NB4 (cell line): ENCODE results near the gene JPH3.

Source experiments
- DNase-seq: peaks from one replicate; pipeline ENCODE4 v3.0.0; 2010; ENCODE audit warnings: low read depth
- H3K4me3 ChIP-seq: one replicate; pipeline ENCODE4 v1.5.1; 2011; ENCODE audit warnings: mild to moderate bottlenecking, low read depth, low read length, moderate library complexity
- MYC ChIP-seq: IDR thresholded peaks from 2 replicates; pipeline ENCODE4 v1.6.1; 2011; ENCODE audit warnings: low read depth, low read length
- POLR2A ChIP-seq: IDR thresholded peaks from 2 replicates; pipeline ENCODE4 v1.6.1; 2011; ENCODE audit warnings: mild to moderate bottlenecking; ENCODE audit not compliant: insufficient read length; ENCODE audit errors: extremely low read depth
- TF ChIP-seq, protein P1 (sequence below): IDR thresholded peaks from 2 replicates; pipeline ENCODE4 v1.6.1; 2011; ENCODE audit warnings: low read depth, low read length
- TF ChIP-seq, protein P2 (sequence below): IDR thresholded peaks from one replicate; pipeline ENCODE4 v1.5.1; 2012; ENCODE audit warnings: low read depth, low read length

The JPH3 gene

DNA sequence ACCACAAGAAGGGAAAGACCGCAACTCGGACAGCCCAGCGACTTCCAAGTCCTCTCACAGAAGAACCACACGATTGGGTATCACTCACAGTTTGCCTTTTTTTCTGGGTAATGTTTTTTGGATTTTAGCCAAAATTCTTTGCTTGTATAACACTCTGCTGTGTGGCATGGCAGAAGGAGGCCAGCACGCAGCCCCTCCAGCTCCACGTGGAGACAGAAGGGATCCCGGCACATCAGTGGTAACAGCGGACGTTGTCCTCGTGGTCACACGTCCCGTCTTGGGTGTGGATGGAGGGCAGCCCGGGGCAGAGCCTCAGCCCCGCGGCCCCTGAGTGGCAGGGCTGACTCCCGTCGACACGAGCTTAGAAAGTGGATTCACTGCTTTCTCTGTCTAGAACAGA, 94.4 kb downstream of the JPH3 start:
- TF ChIP-seq, protein P1, sequence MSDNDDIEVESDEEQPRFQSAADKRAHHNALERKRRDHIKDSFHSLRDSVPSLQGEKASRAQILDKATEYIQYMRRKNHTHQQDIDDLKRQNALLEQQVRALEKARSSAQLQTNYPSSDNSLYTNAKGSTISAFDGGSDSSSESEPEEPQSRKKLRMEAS = no peak
- TF ChIP-seq POLR2A = no peak
- TF ChIP-seq, protein P2, sequence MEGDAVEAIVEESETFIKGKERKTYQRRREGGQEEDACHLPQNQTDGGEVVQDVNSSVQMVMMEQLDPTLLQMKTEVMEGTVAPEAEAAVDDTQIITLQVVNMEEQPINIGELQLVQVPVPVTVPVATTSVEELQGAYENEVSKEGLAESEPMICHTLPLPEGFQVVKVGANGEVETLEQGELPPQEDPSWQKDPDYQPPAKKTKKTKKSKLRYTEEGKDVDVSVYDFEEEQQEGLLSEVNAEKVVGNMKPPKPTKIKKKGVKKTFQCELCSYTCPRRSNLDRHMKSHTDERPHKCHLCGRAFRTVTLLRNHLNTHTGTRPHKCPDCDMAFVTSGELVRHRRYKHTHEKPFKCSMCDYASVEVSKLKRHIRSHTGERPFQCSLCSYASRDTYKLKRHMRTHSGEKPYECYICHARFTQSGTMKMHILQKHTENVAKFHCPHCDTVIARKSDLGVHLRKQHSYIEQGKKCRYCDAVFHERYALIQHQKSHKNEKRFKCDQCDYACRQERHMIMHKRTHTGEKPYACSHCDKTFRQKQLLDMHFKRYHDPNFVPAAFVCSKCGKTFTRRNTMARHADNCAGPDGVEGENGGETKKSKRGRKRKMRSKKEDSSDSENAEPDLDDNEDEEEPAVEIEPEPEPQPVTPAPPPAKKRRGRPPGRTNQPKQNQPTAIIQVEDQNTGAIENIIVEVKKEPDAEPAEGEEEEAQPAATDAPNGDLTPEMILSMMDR = no peak
- TF ChIP-seq MYC = no peak
- DNase-seq = no peak
- H3K4me3 ChIP-seq = no peak overlapping the region

DNA sequence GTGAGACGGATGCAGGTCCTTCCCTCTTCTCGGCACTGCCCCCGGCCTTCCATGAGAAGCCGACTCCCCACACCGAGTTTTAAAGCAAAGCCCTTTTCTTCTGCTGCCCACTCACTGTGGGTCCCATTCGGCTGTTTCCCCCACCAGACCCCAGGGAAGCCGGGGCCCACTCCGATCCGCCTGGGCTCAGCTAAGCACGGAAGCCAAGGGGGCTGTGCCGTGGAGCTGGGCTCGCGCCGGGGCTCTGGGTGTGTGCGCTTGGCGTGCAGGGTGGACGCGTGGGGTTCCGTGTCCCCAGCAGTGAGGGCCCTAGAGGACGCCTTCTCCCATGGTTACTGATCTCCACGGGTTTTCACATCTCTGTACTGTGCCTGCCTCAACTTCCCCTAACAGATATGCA, 94.9 kb downstream of the JPH3 start:
- TF ChIP-seq POLR2A (no peak), MYC (no peak)
- TF ChIP-seq, protein P1 = no peak
- H3K4me3 ChIP-seq = no peak overlapping the region
- no peak for DNase-seq

DNA sequence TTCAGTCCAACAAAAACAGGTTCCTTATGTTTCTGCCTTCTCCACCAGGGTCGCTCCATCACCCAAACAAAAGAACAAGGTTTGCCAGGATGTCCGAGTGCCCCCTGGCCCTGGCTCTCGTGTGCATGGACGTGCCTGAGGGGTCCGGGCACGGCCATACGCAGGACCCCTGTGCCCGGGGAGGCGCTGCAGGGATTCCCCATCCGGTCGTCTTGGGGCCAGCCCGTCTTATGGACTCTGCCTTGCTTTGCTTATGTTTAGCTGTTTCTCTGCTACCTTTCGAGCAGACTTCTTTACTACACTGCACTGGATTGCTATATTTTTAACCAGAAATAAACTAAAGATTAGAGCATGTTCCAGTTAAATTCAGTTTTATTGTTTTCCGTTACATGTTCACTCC, 95.5 kb downstream of the JPH3 start:
- H3K4me3 ChIP-seq = no peak overlapping the region
- TF ChIP-seq, protein P1 = no peak
- TF ChIP-seq MYC (no peak), POLR2A (no peak)
- TF ChIP-seq, protein P2 = no peak

GRCh38 chr16:87698241-87698640, 95.9 kb downstream of the JPH3 start:
- TF ChIP-seq MYC (no peak), POLR2A (no peak)
- TF ChIP-seq, protein P2 = no peak
- TF ChIP-seq, protein P1 = no peak
- no peak for DNase-seq
- no peak overlapping the region for H3K4me3 ChIP-seq

More for the DNA sequence above, 95.5 kb downstream of the JPH3 start:
- DNase-seq = no peak

GRCh38 chr16:87698676-87699199, 96.4 kb downstream of the JPH3 start:
- DNase-seq = no peak
- TF ChIP-seq MYC = no peak
- TF ChIP-seq, protein P1 = no peak
- no peak for TF ChIP-seq POLR2A
- TF ChIP-seq, protein P2 = no peak
- H3K4me3 ChIP-seq = no peak overlapping the region

DNA sequence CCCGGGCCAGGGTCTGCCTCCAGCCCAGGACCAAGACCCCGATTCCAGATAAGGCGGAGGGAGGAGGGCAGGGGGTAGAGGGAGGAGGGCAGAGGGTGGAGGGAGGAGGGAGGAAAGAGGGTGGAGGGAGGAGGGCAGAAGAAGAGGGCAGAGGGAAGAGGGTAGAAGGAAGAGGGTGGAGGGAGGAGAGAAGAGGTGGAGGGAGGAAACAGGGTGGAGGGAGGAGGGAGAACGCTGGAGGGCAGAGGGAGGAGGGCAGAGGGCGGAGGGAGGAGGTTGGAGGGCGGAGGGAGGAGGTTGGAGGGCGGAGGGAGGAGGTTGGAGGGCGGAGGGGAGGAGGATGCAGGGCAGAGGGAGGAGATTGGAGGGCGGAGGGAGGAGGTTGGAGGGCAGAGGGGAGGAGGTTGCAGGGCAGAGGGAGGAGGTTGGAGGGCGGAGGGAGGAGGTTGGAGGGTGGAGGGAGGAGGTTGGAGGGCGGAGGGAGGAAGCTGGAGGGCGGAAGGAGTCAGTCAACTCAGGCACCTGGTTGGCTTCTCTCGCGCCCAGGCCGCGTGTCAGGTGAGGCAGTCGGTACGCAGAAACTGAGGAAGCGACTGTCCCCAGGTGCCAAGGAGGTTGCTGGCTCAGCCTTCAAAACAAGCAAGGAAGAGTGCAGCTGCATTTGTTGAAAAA, 98.2 kb downstream of the JPH3 start:
- H3K4me3 ChIP-seq = no peak overlapping the region
- TF ChIP-seq, protein P2 = no peak
- TF ChIP-seq, protein P1 = no peak
- TF ChIP-seq POLR2A = no peak
- no peak for TF ChIP-seq MYC
- no peak for DNase-seq
